HG02884 (cell line): ENCODE measurements around the gene C20orf144.
"Not testable (repeated sequence)": the region's sequence is repeated elsewhere in the genome, so short reads cannot be mapped to it uniquely, and the experiment has no call there.

Experiments used
- ATAC-seq: cut with Tn5 transposase; IDR thresholded peaks from one replicate; pipeline ENCODE4 v1.9.1; 2021; ENCODE audit warnings: mild to moderate bottlenecking, moderate library complexity; ENCODE audit not compliant: unreplicated experiment

Gene C20orf144

DNA sequence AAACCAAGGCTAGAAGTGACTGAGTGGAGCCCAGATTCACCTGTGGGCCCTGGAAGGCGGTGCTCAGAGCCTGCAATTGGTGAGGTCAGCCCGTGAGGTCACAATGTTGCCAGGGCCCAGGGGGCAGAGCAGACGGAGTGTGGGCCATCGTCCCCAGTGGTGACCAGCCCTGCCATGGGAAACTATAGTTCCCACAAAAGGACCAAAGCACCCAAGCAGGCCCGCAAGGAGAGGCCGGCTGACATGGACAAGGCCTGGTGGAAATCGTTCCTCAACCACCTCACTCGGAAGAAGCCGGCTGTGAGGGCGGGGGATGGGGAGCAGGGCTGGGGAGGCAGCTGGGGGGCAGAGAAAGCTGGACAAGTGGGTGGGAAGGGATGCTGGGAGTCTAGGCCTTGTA is at the start of gene C20orf144:
Gene C20orf144, plus strand, starts transcription at position 156 of the 400 bp plus-strand sequence. Its CDS starts 19 bp downstream, at position 175.
- ATAC-seq: no peak

DNA sequence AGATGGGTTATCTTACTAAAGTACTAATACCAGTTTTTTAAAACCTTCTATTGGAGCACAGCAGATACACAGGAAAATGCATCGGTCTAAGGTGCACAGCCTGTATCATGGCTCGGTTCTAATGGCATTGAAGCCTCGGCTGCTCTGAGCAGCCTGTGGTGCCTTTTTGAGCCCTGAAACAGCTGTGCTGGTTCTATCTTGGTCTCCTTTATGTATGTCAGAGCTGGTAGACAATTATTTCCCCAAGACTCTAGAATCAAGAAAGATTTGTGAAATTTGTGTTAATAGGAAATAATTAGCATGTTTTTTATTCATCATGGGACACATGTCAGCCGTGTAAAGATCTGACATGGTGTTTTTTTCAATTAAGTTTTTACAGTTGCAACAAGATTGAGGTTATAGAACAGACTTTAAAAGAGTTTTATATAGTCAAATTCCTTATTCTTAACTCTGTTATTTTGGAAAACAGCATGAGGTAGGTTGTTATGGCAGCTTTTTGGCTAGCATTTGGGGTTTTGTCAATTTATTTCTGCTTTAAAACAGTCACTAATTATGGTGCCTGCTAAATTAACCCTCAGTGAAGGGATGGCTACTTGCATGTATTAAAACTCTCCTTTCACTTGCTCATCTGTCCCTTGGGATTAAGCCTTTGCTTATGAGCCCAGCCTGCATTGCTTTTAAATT is 40.3 kb upstream of the C20orf144 start:
- no peak for ATAC-seq

DNA sequence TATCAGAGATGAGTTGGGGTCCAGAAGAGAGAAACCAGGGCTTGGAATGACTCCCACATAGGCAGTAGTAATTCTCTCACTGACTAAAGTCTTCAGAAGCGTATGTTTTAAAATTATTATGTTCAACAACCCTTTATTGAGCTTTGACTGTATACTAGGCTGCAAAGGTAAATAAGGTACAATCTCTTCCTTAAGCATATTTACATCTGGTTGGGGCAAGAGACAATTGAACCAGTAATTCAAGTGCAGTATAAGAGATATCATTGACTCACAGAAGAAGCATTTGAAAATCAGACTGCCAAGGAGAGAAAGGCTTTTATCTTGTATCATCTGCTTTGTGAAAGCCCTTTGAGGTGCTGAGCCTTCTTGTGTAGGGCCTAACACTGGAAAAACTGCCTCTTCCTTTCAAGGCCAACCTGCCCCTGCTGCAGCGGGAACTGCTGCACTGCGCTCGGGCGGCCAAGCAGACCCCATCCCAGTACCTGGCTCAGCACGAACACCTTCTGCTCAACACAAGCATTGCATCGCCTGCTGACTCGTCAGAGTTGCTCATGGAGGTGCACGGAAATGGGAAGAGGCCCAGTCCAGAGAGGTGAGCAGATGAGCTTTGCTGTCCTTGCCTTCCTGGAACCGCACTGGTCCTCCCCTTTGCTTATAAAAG is 39.3 kb upstream of the C20orf144 start:
- ATAC-seq: no peak

DNA sequence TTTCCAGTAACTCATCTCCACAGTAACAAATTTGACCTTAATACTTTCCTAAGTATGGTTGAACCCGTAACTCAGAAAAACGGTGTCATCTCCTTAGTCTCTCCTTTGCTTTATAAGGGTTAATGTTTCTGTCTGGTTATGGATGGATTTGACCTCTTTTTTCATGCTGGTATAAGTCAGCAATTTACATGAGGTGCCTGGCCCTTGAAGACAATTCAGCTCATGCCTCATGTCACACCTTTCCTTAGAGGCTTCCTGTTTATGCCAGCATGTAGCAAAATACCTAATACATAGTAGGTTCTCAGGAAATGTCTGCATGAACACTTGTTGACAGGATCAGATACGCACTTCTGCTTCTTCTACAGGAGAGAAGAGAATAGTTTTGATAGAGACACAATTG is 37.7 kb upstream of the C20orf144 start:
- no peak for ATAC-seq

DNA sequence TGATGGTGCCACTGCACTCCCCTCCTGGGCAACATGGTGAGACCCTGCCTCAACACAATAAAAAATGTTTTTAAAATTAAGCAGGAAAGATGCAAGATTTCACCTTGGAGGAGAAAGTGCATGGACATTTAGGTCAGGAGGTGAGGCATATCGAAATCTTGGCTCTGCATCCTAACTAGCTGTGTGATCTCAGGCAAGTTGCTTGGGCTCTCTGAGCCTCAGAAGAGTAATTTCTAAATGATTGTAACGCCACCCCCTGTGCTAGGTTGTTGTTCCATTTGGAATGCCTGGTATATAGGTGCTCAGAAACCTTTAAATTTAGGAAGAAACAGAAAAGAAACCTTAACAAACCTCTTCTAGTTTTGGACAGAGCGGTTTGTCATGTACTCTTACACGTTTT is 35.9 kb upstream of the C20orf144 start:
- ATAC-seq: no peak

DNA sequence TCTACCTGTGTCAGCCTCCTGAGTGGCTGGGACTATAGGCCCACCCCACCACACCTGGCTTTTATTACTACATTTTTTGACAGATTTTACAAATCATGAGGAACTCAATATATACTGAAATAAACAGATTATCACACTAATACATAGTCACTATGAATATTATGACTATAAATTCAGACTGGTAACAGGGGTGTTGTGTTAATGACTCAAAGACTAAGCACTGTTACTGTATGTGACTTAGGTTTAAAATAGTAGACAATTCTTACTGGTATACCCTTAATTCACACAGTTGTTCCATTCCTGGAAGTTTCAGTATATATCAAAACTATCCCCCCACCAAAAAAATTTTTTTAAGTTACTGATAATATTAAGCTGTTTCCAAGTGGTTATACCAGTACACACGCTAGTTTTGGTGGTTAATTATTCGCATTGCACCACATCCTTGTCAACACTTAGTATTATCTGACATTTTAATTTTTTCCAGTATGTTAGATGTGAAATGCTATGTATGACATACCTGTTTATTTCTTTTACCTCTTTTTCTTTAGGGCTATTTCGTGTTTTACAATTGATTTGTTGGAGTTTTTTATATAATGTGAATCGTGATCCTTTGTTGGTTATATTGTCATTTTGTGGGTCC is 34.4 kb upstream of the C20orf144 start:
- no peak for ATAC-seq

DNA sequence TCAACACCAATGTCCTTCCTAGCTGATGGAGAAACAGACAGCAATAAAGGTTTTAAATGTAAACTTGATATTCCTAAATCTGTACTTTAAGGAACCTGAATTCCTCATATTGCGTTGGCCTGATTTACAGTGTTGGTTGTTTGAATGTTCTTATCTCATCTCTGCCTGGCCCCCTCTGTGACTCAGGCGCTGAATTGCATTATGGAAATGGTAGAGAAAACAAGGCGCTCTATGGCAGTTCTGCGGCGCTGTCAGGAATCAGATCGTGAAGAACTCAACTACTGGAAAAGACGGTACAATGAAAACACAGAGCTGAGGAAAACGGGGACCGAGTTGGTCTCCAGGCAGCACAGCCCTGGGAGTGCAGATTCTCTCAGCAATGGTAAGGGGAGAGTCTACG is 32.6 kb upstream of the C20orf144 start:
- no peak for ATAC-seq

DNA sequence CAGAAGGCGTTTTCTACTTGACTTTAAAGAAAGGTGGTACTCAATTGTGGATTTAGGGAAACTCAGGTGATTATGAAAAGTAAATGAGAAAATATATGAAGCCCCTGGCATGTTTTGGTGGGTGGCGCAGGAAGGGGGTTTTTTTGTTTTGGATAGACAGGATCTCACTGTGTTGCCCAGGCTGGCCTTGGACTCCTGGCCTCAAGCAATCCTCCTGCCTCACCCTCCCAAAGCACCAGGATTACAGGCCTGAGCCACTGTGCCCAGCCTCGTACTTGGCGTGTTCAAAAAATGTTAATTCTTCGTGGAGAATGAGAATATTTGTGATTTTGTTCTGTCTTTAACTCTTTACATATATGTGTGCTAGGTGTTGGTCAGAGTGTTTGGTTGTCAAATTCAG is 32.1 kb upstream of the C20orf144 start:
- no peak for ATAC-seq

DNA sequence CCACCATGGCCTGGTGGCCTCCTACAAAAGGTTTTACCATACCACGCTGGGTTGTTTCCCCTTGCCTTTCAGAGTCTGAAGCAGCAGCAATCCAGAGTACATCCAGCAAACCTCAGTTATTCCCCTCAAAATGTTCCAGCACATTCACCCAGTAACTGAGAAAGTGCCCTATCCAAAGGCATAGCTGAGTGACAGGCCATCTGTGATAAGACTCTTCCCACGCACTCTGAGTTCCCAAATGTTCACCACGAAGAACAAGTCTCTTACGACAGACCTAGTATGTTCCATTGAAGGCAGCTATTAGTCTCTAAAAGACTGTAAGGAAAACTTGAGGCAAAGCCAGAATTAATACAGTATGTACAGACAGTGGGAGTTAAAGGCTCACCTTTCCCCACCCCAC is 31.6 kb upstream of the C20orf144 start:
- no peak for ATAC-seq

DNA sequence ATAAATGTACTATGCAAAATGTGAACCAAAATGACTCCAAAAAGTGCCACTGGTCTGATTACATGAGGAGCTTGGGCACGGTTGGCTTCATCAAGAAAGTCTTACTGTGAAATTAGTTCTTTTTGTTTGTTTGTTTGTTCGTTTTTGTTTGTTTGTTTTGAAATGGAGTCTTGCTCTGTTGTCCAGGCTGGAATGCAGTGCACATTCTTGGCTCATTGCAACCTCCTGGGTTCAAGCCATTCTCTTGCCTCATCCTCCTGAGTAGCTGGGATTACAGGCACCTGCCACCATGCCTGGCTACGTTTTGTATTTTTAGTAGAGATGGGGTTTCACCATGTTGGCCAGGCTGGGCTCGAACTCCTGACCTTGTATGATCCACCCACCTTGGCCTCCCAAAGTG is 30.2 kb upstream of the C20orf144 start:
- ATAC-seq: not testable (repeated sequence)

DNA sequence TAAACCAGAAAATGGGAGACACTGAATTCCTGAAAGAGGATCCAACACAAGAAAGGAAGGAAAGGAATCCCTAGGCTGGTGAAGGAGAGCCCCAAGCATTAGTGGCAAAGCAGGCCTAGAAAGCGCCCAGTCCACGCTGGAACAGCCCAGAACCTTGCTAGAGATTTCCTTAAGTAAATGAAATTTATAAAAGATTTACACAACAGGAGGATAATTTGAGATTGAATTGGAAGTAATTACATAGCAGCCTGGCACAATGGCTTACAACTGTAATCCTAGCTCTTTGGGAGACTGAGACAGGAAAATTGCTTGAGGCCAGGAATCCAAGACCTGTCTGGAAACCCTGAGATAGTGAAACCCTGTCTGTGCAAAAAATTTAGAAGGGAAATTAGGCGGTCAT is 26.8 kb upstream of the C20orf144 start:
- no peak for ATAC-seq

DNA sequence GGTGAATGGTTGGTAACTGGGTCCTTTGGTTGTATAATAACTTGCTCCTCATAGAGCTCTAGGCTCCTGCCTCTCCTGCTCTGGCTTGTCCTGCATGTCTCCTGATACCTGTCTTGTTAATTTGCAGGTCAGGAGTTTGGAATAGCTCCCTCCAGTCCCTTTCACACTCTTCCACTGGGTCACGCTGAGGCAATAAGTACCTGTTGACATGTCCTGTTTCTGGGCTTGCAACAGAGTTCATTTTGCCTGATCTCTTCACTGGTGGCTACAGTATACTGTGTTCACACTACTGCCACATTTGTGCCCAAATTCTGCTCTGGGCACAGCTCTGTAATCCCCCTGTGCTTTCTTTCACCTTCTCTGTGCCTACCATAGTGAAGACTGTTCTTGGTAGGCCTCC is 25.4 kb upstream of the C20orf144 start:
- no peak for ATAC-seq

DNA sequence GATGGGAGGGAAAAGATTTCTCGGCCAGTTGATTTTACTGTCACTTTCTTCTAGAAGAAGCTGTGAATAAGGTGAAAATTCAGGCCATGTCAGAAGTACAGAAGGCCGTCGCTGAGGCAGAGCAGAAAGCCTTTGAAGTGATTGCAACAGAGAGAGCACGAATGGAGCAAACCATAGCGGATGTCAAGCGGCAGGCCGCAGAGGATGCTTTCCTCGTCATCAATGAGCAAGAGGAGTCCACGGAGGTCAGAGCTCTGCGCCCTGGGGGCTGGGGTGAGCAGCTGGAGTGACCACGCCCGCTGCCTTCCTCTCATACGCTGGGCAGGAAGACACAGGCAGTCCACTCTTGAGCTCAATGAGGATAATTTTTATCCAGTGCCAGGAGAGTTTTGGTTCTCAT is 21.8 kb upstream of the C20orf144 start:
- ATAC-seq: no peak

DNA sequence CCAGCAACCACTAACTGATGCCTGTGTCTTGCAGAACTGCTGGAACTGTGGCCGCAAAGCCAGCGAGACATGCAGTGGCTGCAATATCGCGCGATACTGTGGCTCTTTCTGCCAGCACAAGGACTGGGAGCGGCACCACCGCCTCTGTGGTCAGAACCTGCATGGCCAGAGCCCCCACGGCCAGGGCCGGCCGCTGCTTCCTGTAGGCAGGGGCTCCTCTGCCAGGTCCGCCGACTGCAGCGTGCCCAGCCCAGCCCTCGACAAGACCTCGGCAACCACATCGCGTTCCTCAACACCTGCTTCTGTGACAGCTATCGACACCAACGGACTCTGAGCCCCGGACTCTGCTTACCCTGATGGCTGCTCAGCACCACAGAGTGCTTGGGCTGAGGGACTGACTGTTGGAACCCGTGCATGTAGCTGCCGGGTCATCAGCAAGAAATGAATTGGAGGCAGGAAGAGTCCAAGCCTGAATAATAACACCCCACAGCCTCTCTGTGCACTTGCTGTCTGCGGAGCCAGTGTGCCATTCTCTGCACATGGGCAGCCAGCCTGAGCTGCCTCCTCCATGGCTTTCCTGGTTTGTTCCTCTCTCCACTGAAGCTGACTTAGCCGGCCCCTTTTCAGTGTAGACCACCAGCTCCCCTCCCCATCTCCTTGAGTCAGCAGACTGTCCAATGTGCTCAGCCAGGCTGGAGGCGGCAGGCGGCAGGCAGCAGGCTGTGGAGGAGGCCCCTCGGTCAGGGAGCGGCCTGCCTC is 17.6 kb upstream of the C20orf144 start:
- ATAC-seq: no peak

DNA sequence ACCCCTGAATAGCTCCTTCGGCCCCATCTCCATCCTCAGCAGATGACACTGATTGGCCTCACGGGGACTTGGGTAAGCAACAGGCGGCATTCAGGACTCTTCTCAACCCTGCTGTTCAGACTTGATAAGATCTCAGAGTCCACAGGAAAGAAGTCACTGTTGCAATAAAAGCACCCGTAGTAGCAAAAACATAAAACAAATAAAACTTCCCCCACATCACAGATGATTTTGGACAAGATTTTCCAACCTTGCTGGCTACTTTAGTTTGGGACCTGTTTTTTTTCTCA is 17.1 kb upstream of the C20orf144 start:
- no peak for ATAC-seq

DNA sequence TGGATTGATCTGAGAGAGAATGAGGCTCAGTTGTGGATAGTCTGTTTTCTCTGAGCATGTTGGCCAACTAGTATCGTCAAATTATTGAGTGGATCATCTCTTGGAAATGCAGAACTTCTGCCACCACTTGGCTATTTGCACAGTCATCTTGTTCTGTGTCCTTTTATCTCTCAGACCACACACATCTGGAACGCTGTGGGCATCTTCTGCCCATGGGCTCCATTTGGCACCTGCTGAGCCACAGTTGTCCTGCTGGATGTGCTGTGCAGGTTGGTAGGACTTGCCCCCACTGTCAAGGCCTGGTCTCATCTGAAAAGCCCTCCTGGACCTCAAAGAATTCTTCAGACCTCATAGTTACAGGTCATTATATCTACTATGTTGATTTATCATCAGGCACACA is 16.7 kb upstream of the C20orf144 start:
- ATAC-seq: no peak

DNA sequence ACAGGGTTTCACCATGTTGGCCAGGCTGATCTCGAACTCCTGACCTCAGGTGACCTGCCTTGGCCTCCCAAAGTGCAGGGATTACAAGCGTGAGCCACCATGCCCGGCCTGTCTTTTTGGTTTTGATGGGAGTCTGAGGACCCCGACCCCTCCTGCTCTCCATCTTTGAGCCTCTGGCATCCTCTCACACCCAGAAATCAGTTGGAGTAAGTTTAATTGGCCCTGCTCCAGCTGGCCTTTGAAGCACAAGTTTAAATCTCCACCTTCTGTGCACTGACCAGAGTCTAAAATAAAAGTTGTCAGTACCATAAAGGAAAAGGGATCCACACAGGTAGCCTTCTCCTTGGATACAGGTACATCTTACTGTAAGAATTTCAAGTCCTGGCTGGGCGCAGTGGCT is 15.9 kb upstream of the C20orf144 start:
- no peak for ATAC-seq

DNA sequence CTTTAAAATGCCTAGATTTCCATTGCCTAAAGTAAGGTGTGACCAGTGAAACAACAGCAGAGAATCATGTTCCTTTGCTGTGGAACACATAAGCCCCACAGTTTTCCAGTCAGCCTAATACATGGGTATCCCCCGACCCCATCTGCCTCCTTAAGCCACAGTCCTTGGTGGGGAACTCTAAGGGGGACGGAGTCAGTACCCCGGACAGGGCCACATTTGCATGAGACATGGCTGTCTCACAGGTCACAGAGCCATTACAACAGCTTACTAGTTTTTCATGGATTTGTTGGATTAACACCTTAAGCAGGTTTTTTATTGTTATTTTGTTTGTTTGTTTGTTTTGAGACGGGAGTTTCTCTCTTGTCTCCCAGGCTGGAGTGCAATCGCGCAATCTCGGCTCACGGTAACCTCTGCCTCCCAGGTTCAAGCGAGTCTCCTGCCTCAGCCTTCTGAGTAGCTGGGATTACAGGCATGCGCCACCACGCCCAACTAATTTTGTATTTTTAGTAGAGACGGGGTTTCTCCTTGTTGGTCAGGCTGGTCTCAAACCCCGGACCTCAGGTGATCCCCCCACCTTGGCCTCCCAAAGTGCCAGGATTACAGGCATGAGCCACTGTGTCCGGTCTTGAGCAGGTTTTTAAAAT is 15.0 kb upstream of the C20orf144 start:
- ATAC-seq: not testable (repeated sequence)

DNA sequence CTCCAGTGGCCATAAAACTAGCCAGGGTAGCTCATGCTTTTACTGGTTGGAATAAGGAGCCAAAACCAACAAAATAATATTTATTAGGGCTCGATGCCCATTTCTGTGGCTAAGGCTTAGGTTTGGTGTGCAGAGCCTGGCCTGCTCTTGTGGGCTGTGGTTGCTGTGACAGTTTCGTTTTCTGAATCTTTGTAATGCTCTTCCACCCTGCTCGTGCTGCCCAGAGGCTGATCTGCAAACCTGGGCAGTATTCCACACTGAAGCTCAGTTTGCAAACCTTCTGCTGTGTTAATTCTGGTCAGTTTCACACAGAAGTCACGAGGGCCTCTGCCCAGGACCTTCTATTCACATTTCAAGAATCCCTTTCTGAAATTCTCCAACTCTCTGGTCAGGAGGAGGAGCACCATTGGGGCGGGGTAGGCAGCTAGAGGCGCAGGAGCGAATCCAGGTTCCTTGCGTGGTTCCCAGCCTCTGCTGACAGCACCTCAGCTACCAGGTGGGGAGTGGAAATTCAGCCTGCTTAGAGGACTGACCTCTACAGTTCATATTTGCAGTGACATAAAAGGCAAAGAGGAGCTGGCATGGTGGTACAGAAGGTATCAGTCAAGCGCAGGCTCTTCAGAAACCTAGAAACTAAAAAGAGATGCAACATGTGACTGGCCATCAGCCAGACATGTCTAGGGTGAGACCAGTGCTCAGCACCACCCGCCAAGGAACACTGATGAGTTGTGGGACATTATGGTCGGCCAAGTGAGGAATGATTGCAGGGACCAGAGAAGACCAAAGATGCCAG is 14.3 kb upstream of the C20orf144 start:
- no peak for ATAC-seq

DNA sequence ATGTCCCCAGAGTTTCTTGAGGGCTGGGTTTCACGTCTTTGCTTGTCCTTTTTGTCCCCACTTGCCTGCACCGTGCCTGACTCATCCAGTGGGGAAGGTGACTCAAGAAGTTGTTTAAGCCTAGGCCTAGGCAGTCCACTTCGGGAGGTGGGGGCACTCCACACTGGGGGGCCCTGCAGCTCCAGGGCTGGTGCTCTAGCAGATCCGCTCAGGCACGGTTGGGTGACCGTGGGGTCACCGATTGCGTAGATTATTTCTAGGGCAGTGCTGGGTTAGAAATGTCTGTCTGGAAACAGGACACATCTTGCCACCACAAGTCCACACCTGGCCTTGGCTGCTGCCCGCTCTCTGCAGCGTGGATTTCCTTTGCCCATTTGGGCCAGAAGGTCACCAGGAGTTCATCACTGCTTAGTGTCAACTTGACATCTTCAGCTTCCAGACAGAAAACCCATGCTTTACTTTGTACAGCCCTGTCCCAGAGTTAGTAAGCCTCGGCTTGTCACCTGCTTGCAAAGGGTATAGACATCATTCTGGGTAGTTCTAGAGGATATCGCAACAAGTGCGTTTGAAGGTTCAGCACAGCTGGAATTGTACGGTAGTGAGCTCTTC is 13.6 kb upstream of the C20orf144 start:
- ATAC-seq: no peak
